GM12875 (cell line): ENCODE results near the gene SELENOP.

Experiments
- H3K4me3 ChIP-seq: one replicate; pipeline ENCODE4 v1.5.1; 2011; ENCODE audit warnings: low read depth, low read length, control low read depth
- TF ChIP-seq, protein P1 (sequence below): IDR thresholded peaks from 2 replicates; pipeline ENCODE4 v1.5.1; 2011; ENCODE audit warnings: low read depth, mild to moderate bottlenecking, control low read depth, inconsistent platforms, low read length, moderate library complexity, borderline replicate concordance; ENCODE audit not compliant: insufficient read depth

Gene SELENOP

GRCh38 chr5:42753099-42753498 is 58.6 kb downstream of the SELENOP start:
- H3K4me3 ChIP-seq, result no peak overlapping the region
- TF ChIP-seq, protein P1, sequence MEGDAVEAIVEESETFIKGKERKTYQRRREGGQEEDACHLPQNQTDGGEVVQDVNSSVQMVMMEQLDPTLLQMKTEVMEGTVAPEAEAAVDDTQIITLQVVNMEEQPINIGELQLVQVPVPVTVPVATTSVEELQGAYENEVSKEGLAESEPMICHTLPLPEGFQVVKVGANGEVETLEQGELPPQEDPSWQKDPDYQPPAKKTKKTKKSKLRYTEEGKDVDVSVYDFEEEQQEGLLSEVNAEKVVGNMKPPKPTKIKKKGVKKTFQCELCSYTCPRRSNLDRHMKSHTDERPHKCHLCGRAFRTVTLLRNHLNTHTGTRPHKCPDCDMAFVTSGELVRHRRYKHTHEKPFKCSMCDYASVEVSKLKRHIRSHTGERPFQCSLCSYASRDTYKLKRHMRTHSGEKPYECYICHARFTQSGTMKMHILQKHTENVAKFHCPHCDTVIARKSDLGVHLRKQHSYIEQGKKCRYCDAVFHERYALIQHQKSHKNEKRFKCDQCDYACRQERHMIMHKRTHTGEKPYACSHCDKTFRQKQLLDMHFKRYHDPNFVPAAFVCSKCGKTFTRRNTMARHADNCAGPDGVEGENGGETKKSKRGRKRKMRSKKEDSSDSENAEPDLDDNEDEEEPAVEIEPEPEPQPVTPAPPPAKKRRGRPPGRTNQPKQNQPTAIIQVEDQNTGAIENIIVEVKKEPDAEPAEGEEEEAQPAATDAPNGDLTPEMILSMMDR, result no peak

GRCh38 chr5:42751044-42751443 is 60.6 kb downstream of the SELENOP start:
- TF ChIP-seq, protein P1, result no peak
- H3K4me3 ChIP-seq, result no peak overlapping the region

DNA sequence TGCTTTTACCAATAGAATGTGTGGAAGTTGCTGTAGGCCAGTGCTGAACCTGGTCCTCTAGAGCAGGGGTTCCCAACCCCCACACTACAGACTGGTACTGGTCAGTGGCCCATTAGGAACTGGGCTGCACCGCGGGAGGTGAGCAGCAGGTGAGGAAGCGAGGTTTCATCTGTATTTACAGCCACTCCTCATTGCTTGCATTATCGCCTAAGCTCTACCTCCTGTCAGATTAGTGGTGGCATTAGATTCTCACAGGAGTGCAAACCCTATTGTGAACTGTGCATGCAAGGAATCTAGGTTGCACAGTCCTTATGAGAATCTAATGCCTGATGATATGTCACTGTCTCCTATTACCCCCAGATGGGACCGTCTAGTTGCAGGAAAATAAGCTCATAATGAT is 61.2 kb downstream of the SELENOP start:
- H3K4me3 ChIP-seq, result no peak overlapping the region
- TF ChIP-seq, protein P1, result no peak
